Raji (cell line): Measurements from ENCODE around the gene WDR86.

ENCODE experiments used
- POLR2A ChIP-seq: IDR thresholded peaks from 2 replicates; pipeline ENCODE4 v1.6.1; 2011; ENCODE audit warnings: low read depth, low read length, control low read depth; ENCODE audit not compliant: insufficient read depth

The WDR86 gene

DNA sequence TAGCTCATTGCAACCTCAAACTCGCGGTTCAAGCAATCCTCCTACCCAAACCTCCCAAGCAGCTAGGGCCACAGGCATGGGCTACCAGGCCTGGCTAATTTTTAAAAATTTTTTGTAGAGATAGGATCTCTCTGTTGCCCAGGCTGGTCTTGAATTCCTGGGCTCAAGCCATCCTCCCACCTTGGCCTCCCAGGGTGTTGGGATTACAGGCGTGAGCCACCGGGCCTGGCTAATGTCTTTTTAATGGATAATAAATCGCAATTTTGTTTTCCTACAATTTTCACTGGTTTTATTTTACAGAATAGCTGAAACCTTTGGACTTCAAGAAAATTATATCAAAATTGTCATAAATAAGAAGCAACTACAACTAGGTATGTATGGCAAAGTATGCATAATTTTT is 57.3 kb downstream of the WDR86 start:
- no peak for TF ChIP-seq POLR2A

DNA sequence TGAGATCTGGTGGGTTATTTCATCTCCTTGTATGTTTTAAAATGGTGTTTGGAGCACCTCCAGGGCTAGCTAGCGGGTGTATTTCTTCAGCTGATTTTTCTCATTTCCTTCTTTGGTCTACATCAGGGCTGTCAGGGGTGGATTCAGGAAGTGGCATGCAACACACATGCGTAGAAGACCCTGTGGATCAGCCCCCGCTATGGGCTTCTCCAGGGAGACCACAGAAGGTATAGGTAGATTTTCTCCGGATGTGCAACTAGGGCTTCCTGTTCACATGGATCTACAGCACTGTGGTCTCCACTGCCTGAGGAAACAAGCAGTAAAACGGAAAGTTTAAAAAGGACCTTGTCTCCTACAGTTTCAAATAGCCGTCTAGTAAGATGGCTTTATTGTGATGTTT is 57.9 kb downstream of the WDR86 start:
- TF ChIP-seq POLR2A = no peak

DNA sequence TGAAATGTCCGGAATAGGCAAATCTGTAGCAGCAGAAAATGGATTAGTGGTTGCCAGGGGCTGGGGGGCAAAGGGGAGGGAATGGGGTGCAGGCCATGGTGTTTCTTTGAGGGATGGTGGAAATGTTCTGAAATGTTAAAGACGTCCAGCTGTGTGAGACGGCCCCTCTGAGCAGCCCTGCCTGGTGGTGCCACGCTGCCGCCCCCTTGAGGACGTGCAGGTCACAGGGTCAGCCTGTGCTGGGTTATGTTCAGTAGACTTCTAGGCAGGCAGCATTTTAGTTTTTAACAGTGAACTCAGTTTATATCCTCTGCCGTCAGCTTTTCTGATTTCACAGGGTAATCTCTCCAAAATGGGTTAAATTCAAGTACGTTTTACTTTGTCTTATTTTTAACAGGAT is 58.8 kb downstream of the WDR86 start:
- no peak for TF ChIP-seq POLR2A

DNA sequence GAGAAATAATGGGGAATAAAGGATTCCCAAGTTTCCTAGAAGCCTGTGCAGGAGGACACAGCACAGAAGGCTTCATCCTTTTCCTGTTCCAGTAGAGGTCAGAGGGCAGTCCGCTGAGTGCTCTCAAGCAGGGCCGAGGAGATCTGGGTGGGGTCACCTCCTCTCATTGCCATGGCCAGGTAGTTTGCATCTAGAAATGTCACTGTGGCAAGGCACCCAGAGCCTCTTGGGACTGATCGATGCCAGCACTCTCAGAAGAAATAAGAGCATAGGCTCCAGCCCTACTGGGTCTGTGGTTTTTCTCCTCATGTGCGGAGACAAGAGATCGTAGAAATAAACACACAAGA is 60.4 kb downstream of the WDR86 start:
- TF ChIP-seq POLR2A = no peak

DNA sequence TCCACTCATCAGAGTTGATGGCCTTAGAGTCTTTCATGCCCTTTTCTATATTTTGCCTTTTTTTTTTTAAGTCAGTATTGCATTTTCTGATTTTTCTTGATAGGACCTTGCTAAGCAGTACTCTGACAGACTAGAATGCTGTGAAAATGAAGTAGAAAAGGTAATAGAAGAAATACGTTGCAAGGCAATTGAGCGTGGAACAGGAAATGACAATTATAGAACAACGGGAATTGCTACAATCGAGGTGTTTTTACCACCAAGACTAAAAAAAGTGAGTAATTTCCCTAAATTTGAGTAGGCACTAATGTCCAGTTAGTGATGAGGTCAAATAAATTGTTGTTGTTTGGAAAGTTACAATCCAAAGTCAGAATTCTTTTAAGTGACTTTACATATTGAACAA is 60.9 kb downstream of the WDR86 start:
- no peak for TF ChIP-seq POLR2A

DNA sequence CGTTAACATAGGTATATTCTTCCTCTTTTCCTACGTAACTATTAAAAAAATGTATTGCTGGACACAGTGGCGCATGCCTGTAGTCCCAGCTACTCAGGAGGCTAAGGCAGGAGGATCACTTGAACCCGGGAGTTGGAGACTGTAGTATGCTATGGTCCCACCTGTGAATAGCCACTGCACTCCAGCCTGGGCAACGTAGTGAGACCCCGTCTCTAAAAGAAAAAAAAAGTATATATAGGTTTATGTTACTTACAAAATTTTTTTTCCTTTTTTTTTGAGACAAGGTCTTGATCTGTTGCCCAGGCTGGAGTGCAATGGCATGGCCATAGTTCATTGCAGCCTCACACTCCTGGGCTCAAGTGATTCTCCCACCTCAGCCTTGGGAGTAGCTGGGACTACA is 62.6 kb downstream of the WDR86 start:
- TF ChIP-seq POLR2A = no peak

DNA sequence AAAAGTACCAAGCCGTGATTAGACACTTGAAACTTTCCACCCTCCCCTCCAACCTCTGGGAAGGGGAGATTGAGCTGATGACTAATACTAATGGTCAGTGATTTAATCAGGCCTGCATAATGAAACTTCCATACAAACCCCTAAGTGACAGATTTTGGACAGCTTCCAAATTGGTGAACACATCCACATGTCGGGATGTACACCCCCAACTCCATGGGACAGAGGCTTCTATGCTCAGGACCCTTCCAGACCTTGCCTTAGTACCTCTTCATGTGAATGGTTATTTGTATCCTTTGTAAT is 63.4 kb downstream of the WDR86 start:
- TF ChIP-seq POLR2A = no peak

DNA sequence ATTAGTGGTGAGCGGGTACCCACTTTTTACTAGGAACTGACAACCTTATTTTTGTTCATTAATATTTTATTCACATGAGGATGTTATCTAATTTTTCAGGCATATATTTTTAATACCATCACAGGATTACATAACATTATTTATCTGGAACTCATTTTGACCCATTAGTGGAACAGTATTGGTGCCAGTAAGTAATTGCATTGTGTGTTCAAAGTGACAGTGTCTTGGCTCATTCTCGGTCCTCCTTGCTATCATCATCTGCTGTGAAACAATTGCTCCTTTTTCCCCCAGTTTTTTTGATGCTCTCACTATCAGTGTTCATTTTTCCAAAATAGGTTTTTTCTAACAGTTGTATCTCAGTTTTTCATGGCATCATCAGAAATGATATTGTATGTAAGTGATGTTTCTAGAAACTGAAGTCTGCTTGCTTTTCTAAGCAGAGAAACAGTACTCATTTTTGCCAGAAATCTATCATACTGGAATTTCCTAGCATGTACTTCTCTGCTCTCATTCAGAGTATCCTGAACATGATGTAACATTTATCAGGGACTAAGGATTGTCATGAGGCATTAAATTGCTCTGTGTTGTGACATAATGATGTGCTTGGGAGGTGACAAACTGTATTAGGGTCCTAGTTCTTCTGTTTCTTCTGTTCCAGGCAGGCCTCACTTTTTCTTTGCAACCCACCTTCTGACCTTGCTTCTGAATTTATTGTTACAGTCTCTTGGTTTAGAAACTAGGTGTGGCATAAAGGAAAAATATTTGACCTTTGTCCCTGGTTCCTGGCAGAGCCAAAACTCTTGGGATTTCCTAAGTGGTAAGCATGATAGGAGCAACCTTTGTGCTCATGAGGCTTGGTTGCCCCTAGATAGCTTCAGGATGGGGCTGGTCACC is 64.0 kb downstream of the WDR86 start:
- TF ChIP-seq POLR2A = no peak

DNA sequence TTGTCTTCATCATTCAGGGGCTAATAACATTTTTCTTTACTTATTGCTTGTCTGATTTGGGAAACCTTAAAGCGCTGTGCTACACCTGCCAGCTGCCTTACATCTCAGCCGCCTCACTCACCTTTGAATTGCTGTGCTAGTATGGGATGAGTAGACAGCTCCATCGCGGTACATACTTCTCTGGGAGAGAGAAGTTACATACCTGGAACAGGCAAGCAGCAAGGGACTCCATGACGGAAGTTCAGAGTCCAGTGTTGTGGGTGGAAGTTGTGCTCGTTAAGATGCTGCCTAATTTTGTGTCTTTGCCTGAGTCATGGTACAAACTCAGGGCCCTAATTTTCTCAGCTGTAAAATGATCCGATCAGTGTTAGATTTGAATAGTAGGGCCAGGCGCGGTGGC is 66.3 kb downstream of the WDR86 start:
- no peak for TF ChIP-seq POLR2A

DNA sequence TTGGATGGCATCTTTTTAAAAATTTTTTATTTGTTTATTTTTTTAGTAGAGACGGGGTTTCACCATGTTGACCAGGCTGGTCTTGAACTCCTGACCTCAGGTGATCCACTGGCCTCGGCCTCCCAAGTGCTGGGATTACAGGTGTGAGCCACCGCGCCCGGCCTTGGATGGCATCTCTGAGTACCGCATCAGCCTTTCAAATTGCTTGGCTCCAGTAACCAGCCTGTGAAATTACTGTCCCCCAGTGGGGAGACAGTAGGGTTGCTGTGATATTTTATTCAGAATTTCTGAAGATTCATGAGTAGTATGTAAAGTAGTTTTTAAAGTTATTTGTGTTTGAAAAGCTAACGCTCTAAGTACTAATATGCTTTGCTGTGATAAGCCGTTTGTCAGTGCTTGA is 67.0 kb downstream of the WDR86 start:
- TF ChIP-seq POLR2A = no peak

DNA sequence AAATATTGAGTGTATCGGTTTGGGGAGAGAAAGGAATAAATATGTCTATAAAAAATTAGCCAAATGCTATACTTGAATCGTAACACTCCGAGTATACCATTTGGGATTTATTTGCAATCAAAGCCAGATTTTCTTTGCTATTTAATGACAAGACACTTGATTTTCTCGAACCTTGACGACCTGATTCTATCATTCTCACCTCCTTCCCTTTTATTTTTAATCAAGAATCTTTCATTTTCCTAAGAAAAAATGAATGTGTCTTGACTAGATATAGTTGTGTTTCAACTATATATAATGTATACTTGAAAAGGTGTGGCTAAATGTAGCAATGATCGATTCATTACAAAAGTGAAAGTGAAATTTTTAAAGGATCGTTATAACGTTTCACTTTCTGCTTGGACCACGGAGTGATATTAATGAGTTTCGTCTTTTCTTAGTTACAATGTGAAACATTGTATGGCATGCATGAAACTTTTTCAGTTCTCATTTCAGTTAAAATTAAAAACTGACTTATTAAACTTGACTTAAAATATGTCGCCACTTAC is 67.7 kb downstream of the WDR86 start:
- no peak for TF ChIP-seq POLR2A

DNA sequence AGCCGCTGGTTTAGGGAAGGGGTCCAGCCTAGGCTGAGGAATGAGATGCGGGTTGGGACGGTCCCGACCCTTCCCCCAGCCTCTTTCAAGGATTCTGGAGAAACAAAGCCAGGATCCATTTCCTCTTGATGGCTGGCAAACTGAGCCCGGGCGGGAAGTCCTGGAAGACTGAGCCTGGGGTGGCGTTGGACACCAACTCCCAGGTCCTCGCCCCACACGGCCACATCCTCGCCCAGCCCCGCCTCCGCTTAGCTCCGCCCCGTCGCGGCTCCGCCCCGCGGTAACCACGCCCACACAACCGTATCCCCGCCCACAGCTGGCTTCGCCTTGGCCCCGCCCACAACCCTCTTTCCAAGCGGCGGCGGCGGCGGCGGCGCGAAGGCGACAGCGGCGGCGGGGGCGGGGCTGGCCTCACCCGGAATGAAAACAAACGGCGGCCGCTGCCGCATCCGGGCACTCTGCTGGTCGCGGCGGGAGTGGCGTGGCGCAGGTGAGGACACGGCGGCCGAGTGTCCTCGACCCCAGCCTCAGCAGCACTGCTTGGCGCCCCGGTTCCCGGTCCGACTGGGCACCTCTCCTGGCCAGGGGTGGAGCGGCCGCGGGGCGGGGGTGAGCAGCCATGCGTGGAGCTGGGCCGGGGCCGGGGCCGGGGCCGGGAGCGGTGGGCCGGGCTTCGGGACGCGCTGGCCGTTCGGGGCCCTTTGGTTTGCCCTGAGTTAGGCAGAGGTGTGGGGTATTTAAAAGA is 68.3 kb downstream of the WDR86 start, which contains the start of gene NUB1:
Gene NUB1, plus strand, starts transcription at position 456 of the 745 bp plus-strand sequence. CDS start 3,538 bp downstream, outside the sequence.
- TF ChIP-seq POLR2A = peak; percentile 61

DNA sequence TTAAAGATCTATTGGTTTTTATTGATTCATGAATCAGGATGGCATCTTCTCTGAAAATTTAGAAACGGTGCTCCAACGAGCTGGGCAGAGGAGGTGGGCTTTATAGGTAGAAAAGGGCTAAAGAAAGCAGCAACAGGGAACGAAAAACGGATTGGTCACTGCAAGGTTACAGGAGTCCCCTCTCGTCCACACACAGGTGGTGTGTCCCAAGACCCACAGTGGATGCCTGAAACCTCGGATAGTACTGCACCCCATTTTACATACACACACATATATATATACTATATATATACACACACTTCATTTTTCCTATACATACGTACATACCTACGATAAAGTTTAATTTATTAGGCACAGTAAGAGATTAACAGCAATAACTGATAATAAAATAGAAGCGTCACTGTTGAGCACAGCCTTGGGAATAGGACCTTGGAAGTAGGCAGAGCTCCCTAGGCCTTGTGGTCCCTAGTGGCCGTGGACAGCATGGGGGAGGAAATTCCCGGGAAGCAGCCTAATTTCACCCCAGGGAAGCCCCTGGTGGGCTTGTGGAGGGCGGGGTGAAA is 69.0 kb downstream of the WDR86 start:
- TF ChIP-seq POLR2A = no peak

DNA sequence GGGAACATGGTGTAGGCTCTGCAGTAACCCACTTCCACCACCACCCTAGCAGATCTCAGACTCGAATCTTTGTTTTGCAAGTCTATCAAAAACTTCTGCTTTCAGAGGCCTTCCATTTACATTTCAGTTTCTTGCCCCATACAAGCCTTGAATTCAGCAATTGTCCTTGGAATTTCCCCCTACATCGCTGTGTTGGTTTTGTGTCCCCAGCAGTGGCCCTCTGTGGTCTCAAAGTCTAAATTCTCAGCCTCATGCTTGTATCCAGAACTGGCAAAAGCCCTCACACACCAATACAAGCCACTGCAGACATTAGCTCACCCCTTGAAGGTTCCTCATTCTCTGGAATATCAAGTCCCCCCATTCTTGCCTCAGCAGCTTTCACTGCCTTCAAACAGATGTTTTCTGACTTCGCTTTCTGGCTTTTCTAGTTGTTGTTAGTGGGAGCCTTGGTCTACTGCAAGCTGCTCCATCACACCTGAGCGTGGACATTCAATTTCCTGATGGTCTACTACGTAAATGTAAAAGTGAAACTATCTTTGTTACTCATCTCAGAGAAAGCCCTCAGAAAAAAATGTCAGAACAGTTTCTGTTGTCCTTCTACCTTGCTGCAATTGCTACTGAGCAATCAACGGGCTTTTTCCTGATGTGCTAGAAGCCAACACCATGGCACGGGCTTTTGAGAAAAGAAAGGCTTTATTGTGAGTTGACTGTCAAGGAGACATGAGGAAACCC is 70.0 kb downstream of the WDR86 start:
- no peak for TF ChIP-seq POLR2A

DNA sequence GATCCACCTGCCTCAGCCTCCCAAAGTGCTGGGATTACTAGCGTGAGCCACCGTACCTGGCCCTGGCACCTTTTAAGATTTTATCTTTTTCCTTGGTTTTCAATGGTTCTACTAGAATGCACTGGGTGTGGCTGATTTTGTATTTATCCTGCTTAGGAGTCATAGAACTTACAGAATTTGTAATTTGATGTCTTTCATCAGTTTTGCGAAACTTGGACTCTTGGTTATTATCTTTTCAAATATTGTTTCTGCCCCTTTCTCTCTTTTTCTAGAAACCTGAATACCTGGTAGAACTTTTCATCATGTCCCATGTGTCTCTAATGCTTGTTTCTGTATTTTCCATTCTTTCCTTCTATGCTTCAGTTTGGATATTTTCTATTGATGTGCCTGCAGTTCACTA is 71.0 kb downstream of the WDR86 start:
- no peak for TF ChIP-seq POLR2A
